ENCODE results near the gene MIA2. TPM values are rescaled to one million over a fixed set of nuclear protein-coding genes. Genes with fewer than 3 reads are reported as not detected.

MIA2 gene
- total and polyA plus RNA-seq, 2 donors = 22.9 to 41.2 TPM

DNA sequence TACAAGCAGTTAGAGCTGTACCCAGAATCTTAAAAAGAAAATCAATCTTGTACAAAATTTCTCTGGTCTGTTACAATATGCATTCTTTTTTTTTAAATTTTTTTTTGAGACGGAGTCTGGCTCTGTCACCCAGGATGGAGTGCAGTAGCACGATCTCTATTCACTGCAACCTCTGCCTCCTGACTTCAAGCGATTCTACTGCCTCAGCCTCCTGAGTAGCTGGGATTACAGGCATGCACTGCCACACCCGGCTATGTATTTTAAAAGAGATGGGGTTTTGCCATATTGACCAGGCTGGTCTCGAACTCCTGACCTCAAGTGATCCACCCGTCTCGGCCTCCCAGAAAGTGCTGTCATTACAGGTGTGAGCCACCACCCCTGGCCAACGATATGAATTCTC, 194.4 kb downstream of the MIA2 start:
- Histone ChIP-seq H3K4me3 (ENCODE audit: low read length in 2 of 2) (no peak overlapping the region), H3K9me3 (ENCODE audit: control insufficient read depth in 2 of 2, insufficient read depth in 1 of 2, low read length in 1 of 2) (peaks cover 0 to 2% of the 10 kb centered on the region in 2 donors), H3K4me1 (ENCODE audit: control insufficient read depth in 2 of 2, insufficient read depth in 2 of 2, low read length in 2 of 2) (peaks cover 12 to 15% of the 10 kb centered on the region in 2 donors), H3K36me3 (ENCODE audit: control insufficient read depth in 2 of 2, insufficient read depth in 2 of 2, low read length in 1 of 2) (no peaks in the 10 kb centered on the region), H3K27ac (ENCODE audit: low read depth in 1 of 2, low read length in 1 of 2) (no peak overlapping the region), H3K27me3 (ENCODE audit: control insufficient read depth in 2 of 2, insufficient read depth in 1 of 2, low read length in 1 of 2) (no peaks in the 10 kb centered on the region)
- 98% methylated on average over 8 of the region's 8 CpGs for WGBS
- no peak for DNase-seq (ENCODE audit: low read depth in 6 of 9, low spot score in 9 of 9)

DNA sequence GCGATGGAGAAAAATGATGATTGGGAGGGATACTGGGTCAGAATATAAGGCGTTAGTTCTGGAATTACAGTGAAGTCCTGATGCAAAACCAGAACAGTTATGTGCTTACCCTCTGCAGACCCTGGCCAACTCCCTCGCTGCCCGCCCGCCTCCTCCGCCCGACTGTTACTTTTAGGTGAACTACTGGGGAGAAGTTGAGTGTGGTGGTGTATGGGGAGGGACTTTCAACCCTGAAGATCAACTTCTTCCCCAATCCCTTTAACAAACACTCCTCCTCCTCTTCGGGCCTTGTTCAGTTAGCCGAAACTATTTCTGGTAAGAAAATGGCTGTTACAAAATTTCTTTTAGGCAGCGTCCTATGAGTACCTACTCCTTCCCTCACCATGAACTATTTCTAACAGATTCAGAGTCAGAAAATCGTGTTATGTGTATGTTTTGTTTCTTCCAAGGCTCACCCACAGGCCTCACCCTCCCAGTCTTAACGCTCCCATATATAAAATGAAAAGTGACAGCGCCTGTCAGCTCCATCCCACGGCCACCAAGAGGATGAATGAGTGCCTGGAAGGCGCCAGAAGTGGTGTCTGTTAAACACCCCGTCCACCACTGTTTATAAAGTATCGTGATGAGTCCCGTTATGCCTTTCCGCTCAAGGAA, 197.2 kb downstream of the MIA2 start:
- WGBS = 16% methylated on average over 19 of the region's 19 CpGs
- no peaks in the 10 kb centered on the region for H3K27me3 ChIP-seq (ENCODE audit: control insufficient read depth in 2 of 2, insufficient read depth in 1 of 2, low read length in 1 of 2)
- H3K9me3 ChIP-seq (ENCODE audit: control insufficient read depth in 2 of 2, insufficient read depth in 1 of 2, low read length in 1 of 2) = peaks cover 0 to 2% of the 10 kb centered on the region in 2 donors
- peak overlapping the region; percentile 92 to 100 for H3K27ac ChIP-seq (ENCODE audit: low read depth in 1 of 2, low read length in 1 of 2)
- H3K36me3 ChIP-seq (ENCODE audit: control insufficient read depth in 2 of 2, insufficient read depth in 2 of 2, low read length in 1 of 2) = no peaks in the 10 kb centered on the region
- H3K4me3 ChIP-seq (ENCODE audit: low read length in 2 of 2) = peak overlapping the region; percentile 92 to 98
- peaks cover 12 to 18% of the 10 kb centered on the region in 2 donors for H3K4me1 ChIP-seq (ENCODE audit: control insufficient read depth in 2 of 2, insufficient read depth in 2 of 2, low read length in 2 of 2)
- peak in 2 of 9 donors; percentile 6 to 7 for DNase-seq (ENCODE audit: low read depth in 6 of 9, low spot score in 9 of 9)

DNA sequence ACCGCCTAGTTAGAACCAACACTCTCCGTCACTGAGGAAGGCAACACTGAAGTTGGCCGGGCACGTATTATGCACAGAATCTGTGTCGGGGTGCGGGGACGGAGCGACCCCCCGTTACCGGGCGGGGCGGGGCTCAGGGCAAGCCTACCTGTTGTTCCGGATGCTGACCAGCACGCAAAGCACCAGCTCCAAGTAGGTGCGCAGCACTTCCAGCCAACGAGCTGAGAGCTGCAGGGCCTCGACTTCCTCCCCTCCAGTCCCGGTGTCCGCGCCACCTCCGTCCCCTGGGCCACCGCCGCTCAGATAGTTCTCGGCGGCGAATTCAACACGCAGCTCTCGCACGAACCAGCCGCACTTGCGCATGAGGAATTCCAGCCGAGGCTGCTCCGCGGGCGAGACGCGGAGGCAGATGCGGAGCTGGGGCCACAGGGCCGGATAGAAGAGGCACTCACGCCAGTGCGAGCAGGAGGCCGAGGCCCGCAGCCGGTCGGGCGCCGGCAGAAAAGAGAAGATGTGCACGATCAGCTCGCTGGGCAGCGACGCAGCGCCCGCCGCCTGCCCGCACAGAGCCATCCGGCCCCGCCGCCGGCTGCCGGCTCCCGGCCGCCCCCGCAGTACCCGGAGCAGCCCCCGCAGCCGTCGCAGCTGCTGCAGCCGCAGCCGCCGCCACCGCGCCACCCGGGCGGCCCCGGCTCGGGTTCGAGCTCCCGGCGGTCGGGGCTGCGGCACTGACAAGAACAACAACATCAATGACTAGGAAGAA, 197.9 kb downstream of the MIA2 start:
- no peaks in the 10 kb centered on the region for H3K27me3 ChIP-seq (ENCODE audit: control insufficient read depth in 2 of 2, insufficient read depth in 1 of 2, low read length in 1 of 2)
- H3K9me3 ChIP-seq (ENCODE audit: control insufficient read depth in 2 of 2, insufficient read depth in 1 of 2, low read length in 1 of 2) = peaks cover 0 to 2% of the 10 kb centered on the region in 2 donors
- WGBS = under 1% methylated on average over 81 of the region's 81 CpGs
- peak overlapping the region; percentile 92 to 98 for H3K4me3 ChIP-seq (ENCODE audit: low read length in 2 of 2)
- no peaks in the 10 kb centered on the region for H3K36me3 ChIP-seq (ENCODE audit: control insufficient read depth in 2 of 2, insufficient read depth in 2 of 2, low read length in 1 of 2)
- peaks cover 9 to 14% of the 10 kb centered on the region in 2 donors for H3K4me1 ChIP-seq (ENCODE audit: control insufficient read depth in 2 of 2, insufficient read depth in 2 of 2, low read length in 2 of 2)
- DNase-seq (ENCODE audit: low read depth in 6 of 9, low spot score in 9 of 9) = peak in 7 of 9 donors; percentile 25 to 64 (median 43)
- peak overlapping the region; percentile 100 for H3K27ac ChIP-seq (ENCODE audit: low read depth in 1 of 2, low read length in 1 of 2)

DNA sequence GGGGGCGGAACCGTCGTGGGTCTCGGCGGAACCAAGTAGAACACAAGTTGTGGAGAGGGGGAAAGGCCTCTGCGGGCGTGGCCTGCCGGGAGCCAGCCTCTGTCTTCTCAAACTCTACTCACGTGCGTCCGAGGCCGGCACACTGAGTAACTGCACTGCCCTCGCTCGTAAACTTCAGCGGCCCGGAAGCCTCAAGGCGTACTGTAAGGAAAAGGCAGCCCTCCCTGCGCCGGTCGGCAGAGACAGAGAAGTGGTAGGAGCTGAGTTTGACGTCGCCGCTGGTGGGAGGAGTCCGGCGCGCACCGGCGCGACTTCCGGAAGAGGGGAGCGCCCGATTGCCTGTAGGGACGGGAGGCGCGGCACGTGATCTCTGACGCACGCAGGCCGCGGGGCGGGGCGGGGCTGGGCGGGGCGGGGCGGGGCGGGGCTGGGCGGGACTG, 198.5 kb downstream of the MIA2 start, which contains the start of gene FBXO33:
Gene FBXO33, minus strand, starts transcription at position 255 of the 440 bp plus-strand sequence. CDS start 271 bp downstream, outside the sequence.
- Histone ChIP-seq H3K4me3 (ENCODE audit: low read length in 2 of 2) (peak within 1 kb of the TSS; percentile 92 to 98), H3K27me3 (ENCODE audit: control insufficient read depth in 2 of 2, insufficient read depth in 1 of 2, low read length in 1 of 2) (no peaks in the 10 kb centered on the region), H3K27ac (ENCODE audit: low read depth in 1 of 2, low read length in 1 of 2) (peak within 1 kb of the TSS; percentile 100), H3K4me1 (ENCODE audit: control insufficient read depth in 2 of 2, insufficient read depth in 2 of 2, low read length in 2 of 2) (peaks cover 6 to 11% of the 10 kb centered on the region in 2 donors), H3K36me3 (ENCODE audit: control insufficient read depth in 2 of 2, insufficient read depth in 2 of 2, low read length in 1 of 2) (no peaks in the 10 kb centered on the region), H3K9me3 (ENCODE audit: control insufficient read depth in 2 of 2, insufficient read depth in 1 of 2, low read length in 1 of 2) (peaks cover 0 to 2% of the 10 kb centered on the region in 2 donors)
- WGBS = under 1% methylated on average over 47 of the region's 47 CpGs
- peak; percentile 93 to 98 (median 95) for DNase-seq (ENCODE audit: low read depth in 6 of 9, low spot score in 9 of 9)

DNA sequence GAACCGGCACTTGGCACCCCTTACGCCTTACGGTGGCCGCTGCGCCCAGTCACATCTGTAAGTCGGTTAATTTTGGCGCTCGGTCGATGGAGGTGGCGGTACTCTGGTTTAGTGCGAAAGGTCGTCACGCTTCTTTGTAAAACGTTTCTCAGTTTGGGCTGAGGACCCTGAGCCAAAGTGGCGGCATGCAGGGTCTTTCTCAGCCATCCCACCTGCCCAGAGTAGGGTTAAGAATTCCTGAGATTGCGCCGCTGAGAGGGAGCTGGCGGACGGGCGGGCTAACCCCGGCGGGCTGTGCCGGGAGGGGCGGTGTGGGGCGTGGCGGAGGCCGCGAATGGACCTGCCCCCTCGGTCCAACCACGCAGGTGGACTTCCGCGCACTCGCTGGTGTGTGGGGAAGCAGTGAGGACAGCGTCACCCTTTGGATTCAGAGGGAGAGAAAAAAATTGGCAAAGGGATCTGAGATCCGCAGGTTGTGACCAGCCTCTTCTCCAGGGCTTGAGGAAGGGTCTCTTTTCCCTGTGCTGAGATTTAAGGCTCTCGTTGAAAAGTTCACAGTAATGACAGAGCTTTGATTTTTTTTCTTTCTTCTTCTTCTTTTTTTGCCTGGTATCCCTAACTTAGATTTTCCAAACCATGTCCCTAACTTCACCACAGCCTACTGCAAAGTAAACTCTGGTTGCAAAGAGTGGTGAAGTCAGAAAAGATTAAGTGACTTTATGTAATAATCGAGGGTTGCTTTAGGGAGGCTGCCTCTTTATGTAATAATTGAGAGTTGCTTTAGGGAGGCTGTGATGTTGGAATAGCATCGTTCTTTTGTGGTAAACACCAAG, 199.1 kb downstream of the MIA2 start:
- Histone ChIP-seq H3K4me3 (ENCODE audit: low read length in 2 of 2) (peak overlapping the region; percentile 73 to 98), H3K4me1 (ENCODE audit: control insufficient read depth in 2 of 2, insufficient read depth in 2 of 2, low read length in 2 of 2) (peaks cover 6 to 11% of the 10 kb centered on the region in 2 donors), H3K36me3 (ENCODE audit: control insufficient read depth in 2 of 2, insufficient read depth in 2 of 2, low read length in 1 of 2) (no peaks in the 10 kb centered on the region), H3K9me3 (ENCODE audit: control insufficient read depth in 2 of 2, insufficient read depth in 1 of 2, low read length in 1 of 2) (peaks cover 0 to 2% of the 10 kb centered on the region in 2 donors), H3K27me3 (ENCODE audit: control insufficient read depth in 2 of 2, insufficient read depth in 1 of 2, low read length in 1 of 2) (no peaks in the 10 kb centered on the region), H3K27ac (ENCODE audit: low read depth in 1 of 2, low read length in 1 of 2) (peak overlapping the region; percentile 81 to 90)
- peak in 2 of 9 donors; percentile 10 to 44 for DNase-seq (ENCODE audit: low read depth in 6 of 9, low spot score in 9 of 9)
- WGBS = under 1% methylated on average over 38 of the region's 38 CpGs

DNA sequence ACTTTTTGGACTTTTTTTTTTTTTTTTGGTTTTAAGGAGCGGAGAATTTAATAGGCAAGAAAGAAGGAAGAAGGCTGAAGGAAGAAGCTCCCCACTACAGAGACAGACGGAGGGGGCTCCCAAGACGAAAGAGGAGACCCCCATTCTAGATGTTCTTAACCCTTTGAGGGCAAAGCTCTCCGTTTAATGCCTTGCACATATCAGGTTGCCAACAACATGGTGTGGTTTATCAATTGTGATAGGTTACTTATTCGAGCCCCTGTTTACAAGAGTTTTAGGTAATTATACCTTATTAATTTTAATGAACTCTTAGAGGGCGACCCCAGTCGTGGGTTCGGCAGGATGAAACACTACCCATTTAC, 199.7 kb downstream of the MIA2 start:
- 28% methylated on average over 8 of the region's 8 CpGs for WGBS
- no peak for DNase-seq (ENCODE audit: low read depth in 6 of 9, low spot score in 9 of 9)
- Histone ChIP-seq H3K27ac (ENCODE audit: low read depth in 1 of 2, low read length in 1 of 2) (no peak overlapping the region), H3K4me3 (ENCODE audit: low read length in 2 of 2) (peak overlapping the region; percentile 73 to 98), H3K4me1 (ENCODE audit: control insufficient read depth in 2 of 2, insufficient read depth in 2 of 2, low read length in 2 of 2) (peaks cover 6 to 11% of the 10 kb centered on the region in 2 donors), H3K27me3 (ENCODE audit: control insufficient read depth in 2 of 2, insufficient read depth in 1 of 2, low read length in 1 of 2) (no peaks in the 10 kb centered on the region), H3K36me3 (ENCODE audit: control insufficient read depth in 2 of 2, insufficient read depth in 2 of 2, low read length in 1 of 2) (no peaks in the 10 kb centered on the region), H3K9me3 (ENCODE audit: control insufficient read depth in 2 of 2, insufficient read depth in 1 of 2, low read length in 1 of 2) (peaks cover 0 to 2% of the 10 kb centered on the region in 2 donors)

DNA sequence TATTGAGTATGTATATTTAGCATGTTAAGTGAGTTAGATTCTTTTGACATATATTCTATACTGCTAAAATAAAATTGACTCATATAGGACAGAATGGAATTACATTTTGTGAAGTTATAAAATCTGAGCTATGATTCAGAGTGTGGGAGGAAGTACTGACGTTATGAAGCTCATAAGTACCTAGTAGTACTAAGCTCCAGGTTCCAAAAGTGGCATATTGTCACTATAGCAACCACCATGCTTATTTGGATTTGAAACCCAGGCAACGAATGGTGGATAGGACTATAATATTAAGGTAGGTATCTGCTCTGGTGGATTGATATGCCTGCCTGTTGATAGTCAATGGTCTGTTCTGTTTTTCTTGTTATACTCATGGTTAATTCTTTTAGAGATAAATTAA, 200.7 kb downstream of the MIA2 start:
- DNase-seq (ENCODE audit: low read depth in 6 of 9, low spot score in 9 of 9) = no peak
- Histone ChIP-seq H3K27me3 (ENCODE audit: control insufficient read depth in 2 of 2, insufficient read depth in 1 of 2, low read length in 1 of 2) (no peaks in the 10 kb centered on the region), H3K4me1 (ENCODE audit: control insufficient read depth in 2 of 2, insufficient read depth in 2 of 2, low read length in 2 of 2) (peaks cover 6 to 11% of the 10 kb centered on the region in 2 donors), H3K27ac (ENCODE audit: low read depth in 1 of 2, low read length in 1 of 2) (no peak overlapping the region), H3K9me3 (ENCODE audit: control insufficient read depth in 2 of 2, insufficient read depth in 1 of 2, low read length in 1 of 2) (peaks cover 0 to 2% of the 10 kb centered on the region in 2 donors), H3K4me3 (ENCODE audit: low read length in 2 of 2) (no peak overlapping the region), H3K36me3 (ENCODE audit: control insufficient read depth in 2 of 2, insufficient read depth in 2 of 2, low read length in 1 of 2) (no peaks in the 10 kb centered on the region)
- 81% methylated on average over 2 of the region's 2 CpGs for WGBS

DNA sequence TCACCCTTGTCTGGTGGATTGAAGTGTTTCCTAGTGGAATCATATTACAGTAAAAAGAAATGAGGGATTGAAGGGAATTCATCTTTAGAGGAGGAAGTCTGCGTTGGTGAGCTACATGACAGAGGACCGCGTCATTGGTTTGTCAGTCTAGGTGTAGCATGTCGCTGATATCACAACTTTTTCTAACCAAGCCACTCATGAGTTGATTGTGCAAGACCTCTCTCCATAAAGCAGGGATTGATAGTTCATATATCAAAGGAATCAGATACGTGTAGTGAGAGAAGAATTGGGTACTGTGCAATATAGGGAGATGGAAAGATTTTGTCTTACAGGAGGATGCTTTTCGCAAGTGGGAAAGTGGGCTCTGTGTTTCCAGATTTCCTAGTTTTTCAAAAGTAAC, 201.5 kb downstream of the MIA2 start:
- DNase-seq (ENCODE audit: low read depth in 6 of 9, low spot score in 9 of 9) = no peak
- no peak overlapping the region for H3K27ac ChIP-seq (ENCODE audit: low read depth in 1 of 2, low read length in 1 of 2)
- H3K4me3 ChIP-seq (ENCODE audit: low read length in 2 of 2) = no peak overlapping the region
- H3K9me3 ChIP-seq (ENCODE audit: control insufficient read depth in 2 of 2, insufficient read depth in 1 of 2, low read length in 1 of 2) = peaks cover 0 to 2% of the 10 kb centered on the region in 2 donors
- peaks cover 3 to 10% of the 10 kb centered on the region in 2 donors for H3K4me1 ChIP-seq (ENCODE audit: control insufficient read depth in 2 of 2, insufficient read depth in 2 of 2, low read length in 2 of 2)
- WGBS = 96% methylated on average over 6 of the region's 6 CpGs
- no peaks in the 10 kb centered on the region for H3K27me3 ChIP-seq (ENCODE audit: control insufficient read depth in 2 of 2, insufficient read depth in 1 of 2, low read length in 1 of 2)
- no peaks in the 10 kb centered on the region for H3K36me3 ChIP-seq (ENCODE audit: control insufficient read depth in 2 of 2, insufficient read depth in 2 of 2, low read length in 1 of 2)

Data from thymus (tissue), 11 donors.